Subcutaneous adipose tissue (tissue), 4 donors: ENCODE results near the gene SPAG16. TPM values are rescaled to one million over a fixed set of nuclear protein-coding genes. Genes with fewer than 3 reads are reported as not detected.

ENCODE experiments used
- CTCF ChIP-seq: fragments of 450-650 bp; IDR thresholded peaks from one replicate; pipeline ENCODE4 v1.5.1; 2016; ENCODE audit warnings: low read depth, mild to moderate bottlenecking, control low read depth, antibody characterized with exemption, moderate library complexity
- total RNA-seq, 4 donors: library from RNA; depleted of rRNA; stranded (reverse); fragments of >200 nt; gene quantifications; one replicate each; pipeline ENCODE4 v1.1.0, GENCODE V29; 2016

SPAG16 gene
- total RNA-seq, 4 donors from 2014 or later, result 11.2 to 27.2 (median 18.2) TPM

GRCh38 chr2:214096208-214096715, 812.0 kb downstream of the SPAG16 start:
- TF ChIP-seq CTCF, result no peak

GRCh38 chr2:214098811-214099210, 814.5 kb downstream of the SPAG16 start:
- TF ChIP-seq CTCF, result no peak

GRCh38 chr2:214100488-214100887, 816.2 kb downstream of the SPAG16 start:
- TF ChIP-seq CTCF, result no peak

- TF ChIP-seq CTCF, result no peak
These were observed 819.2 kb downstream of the SPAG16 start for GRCh38 chr2:214103276-214104001.

GRCh38 chr2:214104219-214104618, 820.0 kb downstream of the SPAG16 start:
- no peak for TF ChIP-seq CTCF

GRCh38 chr2:214104967-214105366, 820.7 kb downstream of the SPAG16 start:
- TF ChIP-seq CTCF, result no peak

- no peak for TF ChIP-seq CTCF
These were observed 823.5 kb downstream of the SPAG16 start for GRCh38 chr2:214107726-214108125.
